ENCODE measurements around the gene RAD18.

RAD18 gene

GRCh38 chr3:8867646-8868045 lies 95.6 kb downstream of the RAD18 start:
- TF ChIP-seq GATA2 (IDR thresholded peaks at IDR 0.05; ENCODE audit: low read depth, low read length) = no peak
- no peak for TF ChIP-seq GATA3 (IDR thresholded peaks at IDR 0.05; ENCODE audit: low read depth, low read length)

- TF ChIP-seq GATA3 (IDR thresholded peaks at IDR 0.05; ENCODE audit: low read depth, low read length) = no peak
- TF ChIP-seq GATA2 (IDR thresholded peaks at IDR 0.05; ENCODE audit: low read depth, low read length) = no peak
Observed at GRCh38 chr3:8865697-8866096, 97.6 kb downstream of the RAD18 start.

- no peak for TF ChIP-seq GATA3 (IDR thresholded peaks at IDR 0.05; ENCODE audit: low read depth, low read length)
- TF ChIP-seq GATA2 (IDR thresholded peaks at IDR 0.05; ENCODE audit: low read depth, low read length) = no peak
Observed at GRCh38 chr3:8864402-8865350, 98.6 kb downstream of the RAD18 start.

- TF ChIP-seq GATA3 (IDR thresholded peaks at IDR 0.05; ENCODE audit: low read depth, low read length) (no peak), GATA2 (IDR thresholded peaks at IDR 0.05; ENCODE audit: low read depth, low read length) (no peak)
Observed at GRCh38 chr3:8863891-8864290, 99.4 kb downstream of the RAD18 start.

GRCh38 chr3:8857720-8858367 lies 105.4 kb downstream of the RAD18 start:
- no peak for TF ChIP-seq GATA3 (IDR thresholded peaks at IDR 0.05; ENCODE audit: low read depth, low read length)
- no peak for TF ChIP-seq GATA2 (IDR thresholded peaks at IDR 0.05; ENCODE audit: low read depth, low read length)

GRCh38 chr3:8856721-8857120 lies 106.6 kb downstream of the RAD18 start:
- TF ChIP-seq GATA2 (IDR thresholded peaks at IDR 0.05; ENCODE audit: low read depth, low read length) (no peak), GATA3 (IDR thresholded peaks at IDR 0.05; ENCODE audit: low read depth, low read length) (no peak)

- TF ChIP-seq GATA3 (IDR thresholded peaks at IDR 0.05; ENCODE audit: low read depth, low read length) = no peak
- no peak for TF ChIP-seq GATA2 (IDR thresholded peaks at IDR 0.05; ENCODE audit: low read depth, low read length)
Observed at GRCh38 chr3:8856071-8856470, 107.2 kb downstream of the RAD18 start.

GRCh38 chr3:8854656-8855055 lies 108.6 kb downstream of the RAD18 start:
- TF ChIP-seq GATA3 (IDR thresholded peaks at IDR 0.05; ENCODE audit: low read depth, low read length) (no peak), GATA2 (IDR thresholded peaks at IDR 0.05; ENCODE audit: low read depth, low read length) (no peak)

GRCh38 chr3:8853081-8853480 lies 110.2 kb downstream of the RAD18 start:
- TF ChIP-seq GATA2 (IDR thresholded peaks at IDR 0.05; ENCODE audit: low read depth, low read length) = no peak
- TF ChIP-seq GATA3 (IDR thresholded peaks at IDR 0.05; ENCODE audit: low read depth, low read length) = no peak

- TF ChIP-seq GATA3 (IDR thresholded peaks at IDR 0.05; ENCODE audit: low read depth, low read length) (no peak), GATA2 (IDR thresholded peaks at IDR 0.05; ENCODE audit: low read depth, low read length) (no peak)
Observed at GRCh38 chr3:8852511-8852910, 110.8 kb downstream of the RAD18 start.

GRCh38 chr3:8851703-8852102 lies 111.6 kb downstream of the RAD18 start:
- no peak for TF ChIP-seq GATA3 (IDR thresholded peaks at IDR 0.05; ENCODE audit: low read depth, low read length)
- no peak for TF ChIP-seq GATA2 (IDR thresholded peaks at IDR 0.05; ENCODE audit: low read depth, low read length)

GRCh38 chr3:8848696-8849131 lies 114.6 kb downstream of the RAD18 start:
- TF ChIP-seq GATA2 (IDR thresholded peaks at IDR 0.05; ENCODE audit: low read depth, low read length) (no peak), GATA3 (IDR thresholded peaks at IDR 0.05; ENCODE audit: low read depth, low read length) (no peak)

- TF ChIP-seq GATA2 (IDR thresholded peaks at IDR 0.05; ENCODE audit: low read depth, low read length) = no peak
Observed at GRCh38 chr3:8847317-8847716, 116.0 kb downstream of the RAD18 start.

GRCh38 chr3:8846176-8846575 lies 117.1 kb downstream of the RAD18 start:
- no peak for TF ChIP-seq GATA2 (IDR thresholded peaks at IDR 0.05; ENCODE audit: low read depth, low read length)
- no peak for TF ChIP-seq GATA3 (IDR thresholded peaks at IDR 0.05; ENCODE audit: low read depth, low read length)

- TF ChIP-seq GATA3 (IDR thresholded peaks at IDR 0.05; ENCODE audit: low read depth, low read length) (no peak), GATA2 (IDR thresholded peaks at IDR 0.05; ENCODE audit: low read depth, low read length) (no peak)
Observed at GRCh38 chr3:8845641-8846040, 117.6 kb downstream of the RAD18 start.

All from SH-SY5Y (cell line).